Activated CD4-positive, alpha-beta memory T cell treated with anti-CD3 and anti-CD28 coated beads, Interleukin-2, amount 10 ng/mL, durations not matched to agents 7 days and 5 days (primary cell): ENCODE results near the gene NTN5. TPM values are rescaled to one million over a fixed set of nuclear protein-coding genes. Genes with fewer than 3 reads are reported as not detected.
"Not testable (repeated sequence)": the region's sequence is repeated elsewhere in the genome, so short reads cannot be mapped to it uniquely, and the experiment has no call there.

ENCODE experiments used
- CTCF ChIA-PET: fragments of 350-600 bp; sonication (Branson Sonifier 250); formaldehyde crosslinking; loops from one replicate; lab custom pipeline; 2021; ENCODE audit warnings: antibody characterized with exemption, inconsistent platforms; lab: Charles Lee
- POLR2A ChIA-PET: fragments of 350-600 bp; sonication (Branson Sonifier 250); formaldehyde crosslinking; loops from one replicate; lab custom pipeline; 2021; ENCODE audit warnings: antibody characterized with exemption; lab: Charles Lee
- DNase-seq: peaks from one replicate; pipeline ENCODE4 v3.0.0-alpha.2; 2020
- H3K27ac Mint-ChIP-seq: one replicate; pipeline ENCODE4 v1.8.0; 2021; ENCODE audit warnings: mild to moderate bottlenecking, mixed read lengths
- H3K27me3 Mint-ChIP-seq: one replicate; pipeline ENCODE4 v1.8.0; 2021; ENCODE audit warnings: mixed read lengths
- H3K36me3 Mint-ChIP-seq: one replicate; pipeline ENCODE4 v1.8.0; 2021; ENCODE audit warnings: low read depth, mixed read lengths
- H3K4me1 Mint-ChIP-seq: one replicate; pipeline ENCODE4 v1.8.0; 2021; ENCODE audit warnings: mixed read lengths
- H3K4me3 Mint-ChIP-seq: one replicate; pipeline ENCODE4 v1.8.0; 2021; ENCODE audit warnings: mild to moderate bottlenecking, mixed read lengths
- H3K9me3 Mint-ChIP-seq: one replicate; pipeline ENCODE4 v1.8.0; 2021; ENCODE audit warnings: mixed read lengths
- total RNA-seq, 2 experiments: library from RNA; stranded (reverse); gene quantifications; one replicate each; pipeline ENCODE4 v1.2.3, GENCODE V29; 2021

The NTN5 gene, protein sequence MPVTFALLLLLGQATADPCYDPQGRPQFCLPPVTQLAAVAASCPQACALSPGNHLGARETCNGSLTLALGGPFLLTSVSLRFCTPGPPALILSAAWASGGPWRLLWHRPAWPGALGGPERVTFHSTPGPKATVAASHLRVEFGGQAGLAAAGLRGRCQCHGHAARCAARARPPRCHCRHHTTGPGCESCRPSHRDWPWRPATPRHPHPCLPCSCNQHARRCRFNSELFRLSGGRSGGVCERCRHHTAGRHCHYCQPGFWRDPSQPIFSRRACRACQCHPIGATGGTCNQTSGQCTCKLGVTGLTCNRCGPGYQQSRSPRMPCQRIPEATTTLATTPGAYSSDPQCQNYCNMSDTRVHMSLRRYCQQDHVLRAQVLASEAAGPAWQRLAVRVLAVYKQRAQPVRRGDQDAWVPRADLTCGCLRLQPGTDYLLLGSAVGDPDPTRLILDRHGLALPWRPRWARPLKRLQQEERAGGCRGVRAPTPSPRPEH
- 1 to 10 TPM in 1 of 2 experiments, under 1 TPM in 1; 0.68 to 1.1 TPM for total RNA-seq

DNA sequence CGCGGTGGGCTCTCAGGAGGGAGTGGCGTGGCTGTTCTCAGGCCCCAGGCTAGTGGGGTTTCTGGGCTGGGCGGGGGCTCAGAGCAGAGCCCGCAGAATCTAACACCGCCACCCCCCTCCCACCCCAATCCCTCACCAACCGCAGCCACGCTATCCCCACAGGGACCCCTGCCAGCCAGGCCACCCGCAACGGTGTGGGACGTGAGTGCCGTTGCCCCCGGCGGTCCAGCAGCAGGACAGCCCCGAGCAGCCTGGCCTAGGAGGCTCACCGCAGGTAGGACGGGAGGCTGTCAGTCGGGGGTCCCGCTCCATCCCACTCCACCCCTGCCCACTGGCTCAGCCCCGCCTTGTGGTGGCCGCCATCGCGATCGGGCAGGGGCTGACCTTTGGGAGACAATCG is at the start of gene NTN5:
TSS of gene NTN5 (minus strand) at position 24 of the 400 bp plus-strand sequence. CDS start 2,031 bp downstream, outside the sequence.
- Mint-ChIP-seq H3K27me3 (no peaks in the 10 kb centered on the region), H3K4me3 (no peak within 1 kb of the TSS), H3K27ac (no peak within 1 kb of the TSS), H3K4me1 (peaks cover 5% of the 10 kb centered on the region), H3K9me3 (peaks cover 9% of the 10 kb centered on the region), H3K36me3 (no peaks in the 10 kb centered on the region)
- DNase-seq, result no peak
- POLR2A ChIA-PET, result no interaction called here
- CTCF ChIA-PET, result no interaction called here

DNA sequence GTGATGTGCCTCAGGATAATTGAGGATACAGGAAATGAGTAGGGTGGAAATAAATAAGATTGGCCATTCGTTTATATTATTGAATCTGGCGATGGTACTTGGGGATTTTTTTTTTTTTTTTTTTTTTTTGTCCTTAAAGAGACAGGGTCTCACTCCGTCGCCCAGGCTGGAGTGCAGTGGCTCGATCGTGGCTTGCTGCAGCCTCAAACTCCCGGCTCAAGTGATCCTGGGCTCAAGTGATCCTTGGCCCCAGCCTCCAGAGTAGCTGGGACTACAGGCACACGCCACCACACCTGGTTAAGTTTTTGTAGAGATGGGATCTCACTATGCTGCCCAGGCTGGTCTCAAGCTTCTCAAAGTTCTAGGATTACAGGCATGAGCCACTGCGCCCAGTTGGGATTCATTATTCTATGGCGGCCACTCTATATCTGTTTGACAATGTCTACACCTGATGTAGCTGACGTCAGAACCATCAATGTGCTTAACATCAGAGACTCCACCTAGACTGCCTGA is 49.4 kb upstream of the NTN5 start:
- H3K27ac Mint-ChIP-seq, result no peak overlapping the region
- H3K4me3 Mint-ChIP-seq, result no peak overlapping the region
- peaks cover 22% of the 10 kb centered on the region for H3K36me3 Mint-ChIP-seq
- H3K9me3 Mint-ChIP-seq, result peaks cover 18% of the 10 kb centered on the region
- ChIA-PET POLR2A (no interaction called here), CTCF (no interaction called here)
- no peaks in the 10 kb centered on the region for H3K27me3 Mint-ChIP-seq
- DNase-seq, result no peak
- peaks cover 40% of the 10 kb centered on the region for H3K4me1 Mint-ChIP-seq

DNA sequence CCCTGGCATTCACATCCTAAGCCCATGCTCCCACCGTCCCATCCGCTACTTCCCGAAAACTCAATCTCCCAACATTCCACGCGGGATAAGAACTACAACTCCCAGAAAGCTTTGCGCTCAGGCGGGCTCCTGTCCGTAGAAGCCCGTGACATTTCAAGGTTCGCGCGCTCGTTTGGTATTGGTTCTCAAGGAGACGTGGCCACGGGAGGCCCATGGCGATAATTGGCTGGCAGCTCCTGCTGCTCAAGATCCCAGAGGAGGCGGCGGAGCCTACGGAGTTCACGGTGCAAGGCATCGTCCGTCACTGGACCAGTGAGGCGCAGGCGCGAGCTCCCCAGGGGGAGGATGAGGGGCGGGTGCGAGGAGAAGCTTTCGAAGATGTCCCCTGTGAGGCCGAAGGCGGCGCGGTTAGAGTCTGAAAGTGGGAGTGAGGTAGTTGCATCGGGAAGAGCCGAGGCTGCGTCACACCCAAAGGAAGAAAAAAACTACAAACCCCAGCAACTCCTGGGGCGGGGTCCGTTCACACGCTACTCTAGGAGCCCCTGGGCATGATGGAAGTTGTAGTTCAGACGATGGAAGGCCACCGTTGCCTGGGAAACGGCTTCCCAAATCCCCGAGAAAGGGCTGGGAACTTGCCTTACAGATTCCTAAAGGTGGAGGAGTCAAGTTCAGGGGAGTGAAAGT is 47.9 kb upstream of the NTN5 start:
- H3K4me3 Mint-ChIP-seq, result peak overlapping the region; percentile 87
- ChIA-PET POLR2A (interaction anchor here (0.7 to 1.4 kb wide), 3 partner anchors 13 to 244 kb away, joined by 3 to 9 read pairs (median 3); no protein-coding TSS in a partner anchor), CTCF (interaction anchor here (0.6 to 1.2 kb wide), 4 partner anchors 45 to 1235 kb away, joined by 3 to 5 read pairs (median 4); partner anchors contain the start of genes GYS1 and RUVBL2)
- H3K9me3 Mint-ChIP-seq, result peaks cover 9% of the 10 kb centered on the region
- DNase-seq, result peak; percentile 96
- peaks cover 30% of the 10 kb centered on the region for H3K4me1 Mint-ChIP-seq
- no peaks in the 10 kb centered on the region for H3K27me3 Mint-ChIP-seq
- peaks cover 11% of the 10 kb centered on the region for H3K36me3 Mint-ChIP-seq
- H3K27ac Mint-ChIP-seq, result peak overlapping the region; percentile 95

DNA sequence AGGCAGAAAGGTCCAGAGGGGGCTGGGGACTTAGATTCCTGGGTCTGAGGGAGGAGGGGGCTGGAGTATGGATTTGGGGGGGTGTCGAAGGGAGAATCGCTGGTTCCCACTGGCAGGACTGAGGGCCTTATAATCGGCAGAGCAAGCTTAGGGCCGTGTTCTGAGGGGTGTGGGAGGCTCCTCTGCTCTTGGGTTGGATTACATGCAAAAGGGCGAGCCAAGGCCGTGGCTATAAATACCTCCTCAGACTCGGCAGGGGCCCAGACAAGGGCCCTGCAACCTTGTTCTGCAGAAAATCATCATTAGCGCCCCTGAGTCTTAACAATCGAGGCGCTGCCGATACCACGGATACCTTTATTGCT is 47.4 kb upstream of the NTN5 start:
- ChIA-PET POLR2A (interaction anchor here (0.7 to 1.4 kb wide), 3 partner anchors 13 to 244 kb away, joined by 3 to 9 read pairs (median 3); no protein-coding TSS in a partner anchor), CTCF (interaction anchor here (0.6 to 1.2 kb wide), 3 partner anchors 45 to 1235 kb away, joined by 3 to 5 read pairs (median 5); partner anchors contain the start of genes GYS1 and RUVBL2)
- Mint-ChIP-seq H3K27ac (peak overlapping the region; percentile 95), H3K4me1 (peaks cover 25% of the 10 kb centered on the region), H3K27me3 (no peaks in the 10 kb centered on the region), H3K36me3 (peaks cover 6% of the 10 kb centered on the region), H3K4me3 (peak overlapping the region; percentile 87), H3K9me3 (peaks cover 5% of the 10 kb centered on the region)
- DNase-seq, result no peak

DNA sequence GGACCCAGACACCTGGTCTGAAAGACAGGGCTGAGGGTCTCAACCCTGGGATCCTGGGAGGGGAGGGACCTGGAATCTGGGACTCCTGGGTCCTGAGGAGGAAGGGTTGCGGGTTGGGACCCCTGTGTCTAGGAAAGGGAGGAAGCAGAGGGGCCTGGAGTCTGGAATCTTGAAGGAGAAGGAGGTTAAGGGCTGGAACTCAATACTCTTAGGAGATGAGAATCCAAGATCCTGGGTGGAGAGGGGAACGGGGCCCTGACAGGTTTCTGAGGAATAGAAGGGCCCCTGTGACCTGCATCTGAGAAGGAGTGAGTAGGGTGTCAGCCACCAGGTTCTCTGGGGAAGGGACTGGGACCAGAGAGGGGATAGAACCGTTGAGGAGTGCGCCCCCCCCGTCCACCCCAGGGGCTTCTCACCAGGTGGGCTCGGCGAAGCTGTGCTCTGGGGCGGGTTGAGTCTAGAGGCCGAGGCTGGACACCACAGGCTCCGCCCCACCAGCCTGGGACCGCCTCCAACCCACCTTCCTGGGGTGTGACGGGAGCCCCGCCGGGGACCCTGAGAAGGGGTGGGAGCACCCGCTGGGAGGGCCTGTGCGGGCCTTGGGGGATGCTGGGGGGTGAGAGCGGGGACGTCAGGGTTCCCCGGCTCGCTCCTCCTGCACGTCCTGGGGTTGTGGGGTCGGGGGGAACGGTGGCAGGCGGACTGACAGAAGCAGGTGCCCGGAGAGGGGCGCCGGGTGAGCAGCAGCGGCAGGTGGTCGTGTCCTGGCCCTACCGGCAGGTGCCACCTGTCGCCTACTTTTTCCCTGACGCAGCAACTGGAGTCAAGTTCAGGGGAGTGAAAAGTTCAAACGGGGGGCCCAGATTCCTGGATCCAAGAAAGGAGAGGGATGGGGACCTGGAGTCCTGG is 46.7 kb upstream of the NTN5 start, which contains the start of gene MAMSTR:
TSS of gene MAMSTR (minus strand) at position 463 of the 909 bp plus-strand sequence. CDS start 694 bp downstream, outside the sequence.
- ChIA-PET CTCF (no interaction called here), POLR2A (no interaction called here)
- no peaks in the 10 kb centered on the region for H3K36me3 Mint-ChIP-seq
- peaks cover 24% of the 10 kb centered on the region for H3K4me1 Mint-ChIP-seq
- no peaks in the 10 kb centered on the region for H3K9me3 Mint-ChIP-seq
- H3K27me3 Mint-ChIP-seq, result no peaks in the 10 kb centered on the region
- H3K27ac Mint-ChIP-seq, result peak within 1 kb of the TSS; percentile 95
- DNase-seq, result no peak
- peak within 1 kb of the TSS; percentile 87 for H3K4me3 Mint-ChIP-seq

DNA sequence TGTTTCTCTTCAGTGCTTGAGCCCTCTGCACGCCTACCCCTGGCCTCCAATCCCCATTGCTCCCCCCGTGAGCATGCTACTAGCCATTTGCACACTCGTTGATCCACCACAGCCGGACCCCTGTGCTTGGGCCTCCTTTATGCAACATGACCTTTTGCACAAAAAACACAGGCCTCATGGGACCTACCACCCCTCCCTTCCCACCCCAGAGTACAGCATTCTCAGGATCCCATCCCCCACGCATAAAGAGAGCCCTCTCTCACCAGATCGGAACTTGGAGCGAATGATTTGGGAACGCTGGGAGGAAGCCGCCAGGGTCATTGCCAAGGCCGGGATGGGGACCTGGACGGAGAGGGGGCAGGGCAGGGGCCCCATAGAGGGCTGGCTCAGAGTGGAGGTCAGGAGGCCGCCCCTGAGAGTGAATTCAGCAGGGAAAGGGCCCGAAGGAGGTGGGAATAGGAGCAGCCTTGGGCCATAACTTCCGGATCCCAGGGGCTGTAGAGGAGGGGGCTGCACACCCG is 46.0 kb upstream of the NTN5 start:
- Mint-ChIP-seq H3K27me3 (no peaks in the 10 kb centered on the region), H3K4me1 (peaks cover 25% of the 10 kb centered on the region), H3K36me3 (no peaks in the 10 kb centered on the region), H3K9me3 (no peaks in the 10 kb centered on the region), H3K27ac (no peak overlapping the region), H3K4me3 (no peak overlapping the region)
- DNase-seq, result no peak
- ChIA-PET CTCF (no interaction called here), POLR2A (no interaction called here)

DNA sequence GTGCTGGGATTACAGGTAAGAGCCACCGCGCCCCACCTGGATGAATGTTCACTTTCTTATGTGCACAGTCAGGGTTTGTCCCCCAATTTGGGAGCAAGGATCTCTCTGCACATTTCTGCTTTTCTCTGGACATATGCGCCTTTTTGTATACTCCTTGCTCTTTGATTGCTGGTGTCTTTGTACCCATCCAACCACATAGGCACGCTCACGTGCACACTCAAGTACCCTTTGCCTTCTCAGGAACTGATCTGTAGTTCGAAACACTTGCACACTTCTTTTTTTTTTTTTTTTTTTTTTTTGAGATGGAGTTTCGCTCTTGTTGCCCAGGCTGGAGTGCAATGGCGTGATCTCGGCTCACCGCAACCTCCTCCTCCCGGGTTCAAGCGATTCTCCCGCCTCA is 45.3 kb upstream of the NTN5 start:
- H3K36me3 Mint-ChIP-seq, H3K27ac Mint-ChIP-seq, POLR2A ChIA-PET, H3K4me3 Mint-ChIP-seq, H3K9me3 Mint-ChIP-seq, DNase-seq, H3K27me3 Mint-ChIP-seq, CTCF ChIA-PET: not testable (repeated sequence)
- peaks cover 29% of the 10 kb centered on the region for H3K4me1 Mint-ChIP-seq

DNA sequence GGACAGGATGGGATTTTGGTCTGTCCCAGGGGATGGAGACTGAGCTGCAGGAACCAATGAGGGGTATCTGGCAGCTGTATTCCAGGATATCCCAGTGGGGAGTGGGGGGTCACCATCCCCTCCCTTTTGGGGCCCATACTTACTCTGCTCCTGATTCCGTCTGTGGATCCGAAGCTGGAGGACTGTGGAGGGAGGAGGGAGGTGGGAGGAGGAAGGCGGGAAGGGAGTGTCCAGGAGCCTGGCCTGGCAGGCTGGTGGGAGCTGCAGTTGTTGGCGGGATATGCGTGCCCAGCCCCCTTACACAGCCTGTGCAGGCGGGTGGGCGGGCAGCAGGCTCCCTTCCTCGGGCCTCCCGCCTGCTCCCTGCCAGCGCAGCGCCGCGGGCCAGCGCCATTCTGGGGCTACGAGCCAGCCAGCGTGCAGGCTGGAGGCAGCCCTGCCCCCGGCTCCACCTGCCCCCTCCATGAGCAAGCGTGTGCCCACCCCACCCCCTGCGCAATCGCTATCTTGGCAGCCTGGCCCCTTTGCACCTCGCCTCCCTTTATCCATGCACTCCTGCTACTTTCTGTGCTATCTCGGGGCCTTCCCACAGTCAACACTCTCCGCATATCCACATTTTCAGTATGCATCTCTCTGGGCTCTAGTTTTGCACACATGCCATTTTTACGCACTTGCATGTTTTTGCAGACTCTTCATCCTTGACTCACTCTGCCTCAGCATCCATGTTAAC is 43.9 kb upstream of the NTN5 start:
- no peak overlapping the region for H3K27ac Mint-ChIP-seq
- no peak overlapping the region for H3K4me3 Mint-ChIP-seq
- ChIA-PET POLR2A (interaction anchor here (1.0 to 1.3 kb wide), 2 partner anchors 8 to 9 kb away, joined by 3 to 6 read pairs; no protein-coding TSS in a partner anchor), CTCF (no interaction called here)
- H3K9me3 Mint-ChIP-seq, result no peaks in the 10 kb centered on the region
- no peak for DNase-seq
- H3K27me3 Mint-ChIP-seq, result no peaks in the 10 kb centered on the region
- H3K36me3 Mint-ChIP-seq, result no peaks in the 10 kb centered on the region
- H3K4me1 Mint-ChIP-seq, result peaks cover 30% of the 10 kb centered on the region

DNA sequence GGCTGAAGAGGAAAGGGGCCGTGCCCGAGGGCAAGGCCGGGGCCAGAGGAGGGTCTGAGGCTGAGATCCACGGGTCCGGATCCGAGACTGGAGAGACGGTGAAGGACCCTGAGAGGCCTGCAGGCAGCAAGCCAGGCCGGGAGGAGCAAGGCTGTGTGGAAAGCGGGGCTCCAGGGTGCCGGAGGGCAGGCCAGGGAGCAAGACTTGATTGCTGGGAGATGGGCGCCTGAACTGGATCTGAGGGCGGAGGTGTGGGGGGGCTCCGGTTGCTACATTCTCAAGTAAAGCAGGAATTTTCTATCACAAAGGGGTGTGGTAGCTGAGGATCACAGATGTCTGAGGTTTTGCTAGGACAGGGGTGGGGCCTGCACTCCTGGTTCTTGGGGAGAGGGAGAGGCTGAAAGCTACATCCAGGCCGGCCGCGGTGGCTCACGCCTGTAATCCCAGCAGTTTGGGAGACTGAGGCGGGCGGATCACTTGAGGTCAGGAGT is 42.9 kb upstream of the NTN5 start:
- Mint-ChIP-seq H3K4me1 (peaks cover 24% of the 10 kb centered on the region), H3K27ac (no peak overlapping the region), H3K9me3 (peaks cover 4% of the 10 kb centered on the region), H3K36me3 (peaks cover 2% of the 10 kb centered on the region), H3K27me3 (no peaks in the 10 kb centered on the region), H3K4me3 (no peak overlapping the region)
- POLR2A ChIA-PET, result interaction anchor here (1.0 to 1.3 kb wide), 2 partner anchors 9 to 10 kb away, joined by 3 to 6 read pairs; no protein-coding TSS in a partner anchor
- CTCF ChIA-PET, result no interaction called here
- DNase-seq, result no peak

DNA sequence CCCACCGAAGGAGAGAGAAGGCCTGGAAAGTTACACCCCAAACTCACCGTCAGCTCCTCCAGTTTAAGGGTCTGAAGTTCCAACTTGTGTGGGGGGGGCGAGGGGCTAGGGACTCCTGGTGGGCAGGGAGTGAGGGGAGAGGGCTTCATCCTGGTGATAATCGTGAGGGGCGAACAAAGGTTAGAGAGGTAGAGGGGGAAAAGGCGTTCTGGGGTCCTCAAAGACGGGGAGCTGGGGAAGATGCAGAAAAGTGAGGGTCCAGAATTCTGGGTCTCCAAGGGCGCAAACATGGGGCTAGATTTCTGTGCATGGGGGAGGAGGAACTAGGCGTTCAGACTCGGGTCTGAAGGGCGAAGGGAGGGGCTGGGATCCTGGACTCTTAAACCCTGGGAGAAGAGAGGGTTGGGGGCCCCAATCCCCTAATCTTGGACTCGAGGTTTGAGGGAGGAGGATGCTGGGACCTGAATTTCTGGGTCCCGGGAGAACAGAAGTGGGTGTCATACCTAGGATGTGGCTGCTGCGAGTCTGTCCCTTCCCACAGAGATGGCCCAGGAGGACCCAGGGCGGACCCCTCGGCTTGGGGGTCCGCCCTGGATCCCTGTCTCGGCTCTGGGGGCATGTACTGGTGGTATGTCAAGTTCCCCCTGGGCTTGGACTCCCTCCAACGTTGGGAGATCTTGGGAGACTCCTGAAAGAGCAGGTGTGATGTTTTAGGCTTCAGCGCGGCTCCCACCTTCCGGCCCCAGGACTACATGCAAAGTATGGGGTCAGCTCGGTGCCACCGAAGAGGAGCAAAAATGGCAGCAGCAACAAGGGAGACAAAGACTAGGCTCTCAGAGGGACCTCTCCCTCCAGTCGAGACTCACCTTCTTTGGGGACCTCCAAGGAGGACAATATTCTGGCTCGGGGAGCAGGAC is 42.2 kb upstream of the NTN5 start:
- peak overlapping the region; percentile 76 for H3K4me3 Mint-ChIP-seq
- ChIA-PET POLR2A (interaction anchor here (0.8 to 1.9 kb wide), 6 partner anchors 10 to 21 kb away, joined by 3 to 10 read pairs (median 4); no protein-coding TSS in a partner anchor), CTCF (interaction anchor here (0.8 to 2.6 kb wide), 3 partner anchors 13 to 69 kb away, joined by 3 to 13 read pairs (median 3); partner anchors contain the start of gene CA11)
- peaks cover 2% of the 10 kb centered on the region for H3K36me3 Mint-ChIP-seq
- DNase-seq, result no peak
- H3K9me3 Mint-ChIP-seq, result peaks cover 5% of the 10 kb centered on the region
- no peaks in the 10 kb centered on the region for H3K27me3 Mint-ChIP-seq
- H3K4me1 Mint-ChIP-seq, result peaks cover 18% of the 10 kb centered on the region
- H3K27ac Mint-ChIP-seq, result peak overlapping the region; percentile 44
